SK-N-SH treated with all-trans-retinoic acid at 6 μM for 48 hours (cell line): ENCODE measurements around the gene ZNF212.

Experiments
- ARNTL ChIP-seq: fragments of 450-650 bp; formaldehyde crosslinking; IDR thresholded peaks from 2 replicates; pipeline ENCODE4 v1.5.0; 2020; ENCODE audit warnings: low read depth, mild to moderate bottlenecking, moderate library complexity, borderline replicate concordance
- OSR1 ChIP-seq: fragments of 250-450 bp; sonication (Bioruptor Pico); IDR thresholded peaks from 2 replicates; pipeline ENCODE4 v1.8.0; 2022; ENCODE audit warnings: moderate library complexity, mild to moderate bottlenecking, inconsistent platforms
- TF ChIP-seq, protein P1 (sequence below): fragments of 250-450 bp; sonication (Bioruptor Pico); IDR thresholded peaks from 2 replicates; pipeline ENCODE4 v1.5.1; 2021; ENCODE audit warnings: mild to moderate bottlenecking, moderate library complexity
- TF ChIP-seq, protein P2 (sequence below): fragments of 250-450 bp; sonication (Bioruptor Pico); IDR thresholded peaks from 2 replicates; pipeline ENCODE4 v1.8.0; 2021; ENCODE audit warnings: low read depth, mild to moderate bottlenecking, moderate library complexity, borderline replicate concordance
- TF ChIP-seq, protein P3 (sequence below): fragments of 250-450 bp; sonication (Bioruptor Pico); IDR thresholded peaks from 2 replicates; pipeline ENCODE4 v1.8.0; 2020; ENCODE audit warnings: mild to moderate bottlenecking, moderate library complexity, borderline replicate concordance

DNA sequence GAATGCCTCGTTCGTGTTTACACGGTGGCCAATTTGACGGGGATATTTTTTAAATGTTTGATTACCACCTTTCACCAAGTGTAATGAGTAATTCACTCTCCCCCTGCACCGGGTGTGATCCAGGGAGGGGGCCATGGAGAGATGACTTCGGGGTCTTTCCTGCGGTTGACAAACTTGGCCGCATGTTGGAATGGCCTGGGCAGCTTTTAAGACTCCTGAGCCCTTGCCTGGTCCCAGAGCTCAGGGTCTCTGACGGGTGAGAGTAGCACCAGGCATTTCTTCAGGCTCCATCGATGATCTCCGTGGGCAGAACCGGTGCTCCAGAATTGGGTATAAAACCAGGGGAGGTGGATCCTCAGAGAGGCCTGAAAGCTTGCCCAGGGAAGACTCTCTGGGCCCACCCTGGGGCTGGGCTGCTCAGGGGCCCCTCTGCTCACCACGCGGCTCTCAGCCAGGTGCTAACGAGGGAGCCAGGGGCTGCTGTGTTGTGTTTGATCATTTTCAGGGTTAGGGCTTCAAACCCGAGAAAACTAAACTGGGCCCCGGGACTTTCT is 43.2 kb upstream of the ZNF212 start:
- TF ChIP-seq, protein P1, sequence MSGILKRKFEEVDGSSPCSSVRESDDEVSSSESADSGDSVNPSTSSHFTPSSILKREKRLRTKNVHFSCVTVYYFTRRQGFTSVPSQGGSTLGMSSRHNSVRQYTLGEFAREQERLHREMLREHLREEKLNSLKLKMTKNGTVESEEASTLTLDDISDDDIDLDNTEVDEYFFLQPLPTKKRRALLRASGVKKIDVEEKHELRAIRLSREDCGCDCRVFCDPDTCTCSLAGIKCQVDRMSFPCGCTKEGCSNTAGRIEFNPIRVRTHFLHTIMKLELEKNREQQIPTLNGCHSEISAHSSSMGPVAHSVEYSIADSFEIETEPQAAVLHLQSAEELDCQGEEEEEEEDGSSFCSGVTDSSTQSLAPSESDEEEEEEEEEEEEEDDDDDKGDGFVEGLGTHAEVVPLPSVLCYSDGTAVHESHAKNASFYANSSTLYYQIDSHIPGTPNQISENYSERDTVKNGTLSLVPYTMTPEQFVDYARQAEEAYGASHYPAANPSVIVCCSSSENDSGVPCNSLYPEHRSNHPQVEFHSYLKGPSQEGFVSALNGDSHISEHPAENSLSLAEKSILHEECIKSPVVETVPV (CRISPR knock-in tag), result no peak
- no peak for TF ChIP-seq OSR1 (CRISPR knock-in tag)
- no peak for TF ChIP-seq ARNTL (CRISPR knock-in tag)
- TF ChIP-seq, protein P2, sequence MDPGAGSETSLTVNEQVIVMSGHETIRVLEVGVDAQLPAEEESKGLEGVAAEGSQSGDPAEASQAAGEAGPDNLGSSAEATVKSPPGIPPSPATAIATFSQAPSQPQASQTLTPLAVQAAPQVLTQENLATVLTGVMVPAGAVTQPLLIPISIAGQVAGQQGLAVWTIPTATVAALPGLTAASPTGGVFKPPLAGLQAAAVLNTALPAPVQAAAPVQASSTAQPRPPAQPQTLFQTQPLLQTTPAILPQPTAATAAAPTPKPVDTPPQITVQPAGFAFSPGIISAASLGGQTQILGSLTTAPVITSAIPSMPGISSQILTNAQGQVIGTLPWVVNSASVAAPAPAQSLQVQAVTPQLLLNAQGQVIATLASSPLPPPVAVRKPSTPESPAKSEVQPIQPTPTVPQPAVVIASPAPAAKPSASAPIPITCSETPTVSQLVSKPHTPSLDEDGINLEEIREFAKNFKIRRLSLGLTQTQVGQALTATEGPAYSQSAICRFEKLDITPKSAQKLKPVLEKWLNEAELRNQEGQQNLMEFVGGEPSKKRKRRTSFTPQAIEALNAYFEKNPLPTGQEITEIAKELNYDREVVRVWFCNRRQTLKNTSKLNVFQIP (CRISPR knock-in tag), result no peak
- TF ChIP-seq, protein P3, sequence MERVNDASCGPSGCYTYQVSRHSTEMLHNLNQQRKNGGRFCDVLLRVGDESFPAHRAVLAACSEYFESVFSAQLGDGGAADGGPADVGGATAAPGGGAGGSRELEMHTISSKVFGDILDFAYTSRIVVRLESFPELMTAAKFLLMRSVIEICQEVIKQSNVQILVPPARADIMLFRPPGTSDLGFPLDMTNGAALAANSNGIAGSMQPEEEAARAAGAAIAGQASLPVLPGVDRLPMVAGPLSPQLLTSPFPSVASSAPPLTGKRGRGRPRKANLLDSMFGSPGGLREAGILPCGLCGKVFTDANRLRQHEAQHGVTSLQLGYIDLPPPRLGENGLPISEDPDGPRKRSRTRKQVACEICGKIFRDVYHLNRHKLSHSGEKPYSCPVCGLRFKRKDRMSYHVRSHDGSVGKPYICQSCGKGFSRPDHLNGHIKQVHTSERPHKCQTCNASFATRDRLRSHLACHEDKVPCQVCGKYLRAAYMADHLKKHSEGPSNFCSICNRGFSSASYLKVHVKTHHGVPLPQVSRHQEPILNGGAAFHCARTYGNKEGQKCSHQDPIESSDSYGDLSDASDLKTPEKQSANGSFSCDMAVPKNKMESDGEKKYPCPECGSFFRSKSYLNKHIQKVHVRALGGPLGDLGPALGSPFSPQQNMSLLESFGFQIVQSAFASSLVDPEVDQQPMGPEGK (CRISPR knock-in tag), result no peak
